ENCODE results near the gene SPAG16. TPM values are rescaled to one million over a fixed set of nuclear protein-coding genes. Genes with fewer than 3 reads are reported as not detected.
"Not testable (repeated sequence)": the region's sequence is repeated elsewhere in the genome, so short reads cannot be mapped to it uniquely, and the experiment has no call there.

SPAG16 gene
- total RNA-seq, 1 experiment from 2014 or later = 16.0 TPM

GRCh38 chr2:213710164-213710563 lies 425.9 kb downstream of the SPAG16 start:
- no peaks in the 10 kb centered on the region for H3K27me3 Mint-ChIP-seq (ENCODE audit: low read depth)
- peaks cover 20% of the 10 kb centered on the region for H3K9me3 Mint-ChIP-seq
- no peaks in the 10 kb centered on the region; the same call in 1 of the 2 replicates for H3K36me3 Mint-ChIP-seq
- no peak overlapping the region for H3K27ac Mint-ChIP-seq
- CTCF ChIA-PET = no interaction called here
- H3K4me1 Mint-ChIP-seq = no peaks in the 10 kb centered on the region
- H3K4me3 Mint-ChIP-seq = no peak overlapping the region
- POLR2A ChIA-PET = no interaction called here
- ATAC-seq = no peak
- no peak for DNase-seq (ENCODE audit: low spot score)
- TF ChIP-seq ZNF138 (CRISPR knock-in tag; conservative IDR thresholded peaks at IDR 0.05) (no peak), PRRX2 (CRISPR knock-in tag; IDR thresholded peaks at IDR 0.05) (no peak), ZNF396 (CRISPR knock-in tag; IDR thresholded peaks at IDR 0.05; ENCODE audit: borderline replicate concordance) (no peak)

GRCh38 chr2:213718411-213718810 lies 434.1 kb downstream of the SPAG16 start:
- H3K4me3 Mint-ChIP-seq; POLR2A ChIA-PET; CTCF ChIA-PET; DNase-seq (ENCODE audit: low spot score); H3K27ac Mint-ChIP-seq; H3K27me3 Mint-ChIP-seq (ENCODE audit: low read depth); ATAC-seq: not testable (repeated sequence)
- Mint-ChIP-seq H3K4me1 (peaks cover 17% of the 10 kb centered on the region), H3K9me3 (peaks cover 10% of the 10 kb centered on the region), H3K36me3 (peaks cover 14% of the 10 kb centered on the region)

- ChIA-PET CTCF (interaction anchor here (0.6 to 1.4 kb wide), 2 partner anchors 13 to 55 kb away, joined by 3 to 4 read pairs; no protein-coding TSS in a partner anchor), POLR2A (no interaction called here)
- no peak for DNase-seq (ENCODE audit: low spot score)
- TF ChIP-seq RELA (CRISPR knock-in tag; IDR thresholded peaks at IDR 0.05; ENCODE audit: borderline replicate concordance) (no peak), USF1 (CRISPR knock-in tag; IDR thresholded peaks at IDR 0.05) (no peak), ZNF121 (CRISPR knock-in tag; IDR thresholded peaks at IDR 0.05) (no peak), ZNF423 (CRISPR knock-in tag; IDR thresholded peaks at IDR 0.05) (no peak), MYBL2 (CRISPR knock-in tag; IDR thresholded peaks at IDR 0.05) (no peak), ZMAT4 (CRISPR knock-in tag; IDR thresholded peaks at IDR 0.05) (no peak), CBFB (CRISPR knock-in tag; IDR thresholded peaks at IDR 0.05; ENCODE audit: low read depth) (no peak), ZNF671 (CRISPR knock-in tag; IDR thresholded peaks at IDR 0.05) (no peak), CTCF (IDR thresholded peaks at IDR 0.05) (no peak), HMGA2 (CRISPR knock-in tag; IDR thresholded peaks at IDR 0.05) (no peak), ERG (CRISPR knock-in tag; IDR thresholded peaks at IDR 0.05) (no peak), ELF4 (CRISPR knock-in tag; IDR thresholded peaks at IDR 0.05; ENCODE audit: low read depth) (no peak), E2F1 (CRISPR knock-in tag; IDR thresholded peaks at IDR 0.05) (no peak)
- Mint-ChIP-seq H3K36me3 (peaks cover 14% of the 10 kb centered on the region), H3K4me1 (peaks cover 22% of the 10 kb centered on the region), H3K4me3 (no peak overlapping the region), H3K27me3 (ENCODE audit: low read depth) (no peaks in the 10 kb centered on the region), H3K9me3 (peaks cover 9% of the 10 kb centered on the region), H3K27ac (no peak overlapping the region)
- ATAC-seq = no peak
Measured at GRCh38 chr2:213722565-213722964, 438.3 kb downstream of the SPAG16 start.
